ENCODE measurements around the gene DYNC1LI1. TPM values are rescaled to one million over a fixed set of nuclear protein-coding genes. Genes with fewer than 3 reads are reported as not detected.
A peak's percentile ranks its signal among the peaks of the same experiment; 100 is the strongest.

DYNC1LI1 gene
- polyA plus RNA-seq, 1 donor from 2014 or later = 24.6 TPM

GRCh38 chr3:32568953-32569352 is 1.7 kb downstream of the DYNC1LI1 start:
- H3K9me3 Mint-ChIP-seq = no peaks in the 10 kb centered on the region
- peaks cover 19 to 39% (median 28%) of the 10 kb centered on the region in 3 donors for H3K4me1 Mint-ChIP-seq
- H3K27me3 Mint-ChIP-seq = no peaks in the 10 kb centered on the region
- peak overlapping the region; percentile 89 to 96 (median 94) for H3K4me3 Mint-ChIP-seq
- H3K36me3 Mint-ChIP-seq = no peaks in the 10 kb centered on the region
- peak overlapping the region in 2 of 3 donors; percentile 64 to 73 for H3K27ac Mint-ChIP-seq

GRCh38 chr3:32564195-32564594 is 6.5 kb downstream of the DYNC1LI1 start:
- Mint-ChIP-seq H3K4me1 (peaks cover 21 to 35% (median 28%) of the 10 kb centered on the region in 3 donors), H3K27me3 (no peaks in the 10 kb centered on the region), H3K27ac (no peak overlapping the region), H3K9me3 (no peaks in the 10 kb centered on the region), H3K4me3 (no peak overlapping the region), H3K36me3 (no peaks in the 10 kb centered on the region)

GRCh38 chr3:32562640-32563039 is 8.0 kb downstream of the DYNC1LI1 start:
- Mint-ChIP-seq H3K27ac (peak overlapping the region in 2 of 3 donors; percentile 1 to 53), H3K27me3 (no peaks in the 10 kb centered on the region), H3K4me1 (peaks cover 19 to 25% (median 20%) of the 10 kb centered on the region in 3 donors), H3K9me3 (no peaks in the 10 kb centered on the region), H3K4me3 (peak overlapping the region in 1 of 4 donors; percentile 5), H3K36me3 (peaks cover 1% of the 10 kb centered on the region)

- Mint-ChIP-seq H3K36me3 (peaks cover 1% of the 10 kb centered on the region), H3K4me3 (no peak overlapping the region), H3K27ac (no peak overlapping the region), H3K9me3 (no peaks in the 10 kb centered on the region), H3K27me3 (no peaks in the 10 kb centered on the region), H3K4me1 (peaks cover 13 to 31% (median 21%) of the 10 kb centered on the region in 3 donors)
These were observed 12.9 kb downstream of the DYNC1LI1 start for GRCh38 chr3:32557640-32558352.

GRCh38 chr3:32556332-32556731 is 14.3 kb downstream of the DYNC1LI1 start:
- Mint-ChIP-seq H3K4me1 (peaks cover 20 to 41% (median 31%) of the 10 kb centered on the region in 3 donors), H3K27me3 (no peaks in the 10 kb centered on the region), H3K9me3 (no peaks in the 10 kb centered on the region)

GRCh38 chr3:32553973-32554372 is 16.7 kb downstream of the DYNC1LI1 start:
- H3K27ac Mint-ChIP-seq = no peak overlapping the region
- peaks cover 28 to 40% (median 36%) of the 10 kb centered on the region in 3 donors for H3K4me1 Mint-ChIP-seq
- no peaks in the 10 kb centered on the region for H3K9me3 Mint-ChIP-seq
- H3K36me3 Mint-ChIP-seq = peaks cover under 1% of the 10 kb centered on the region
- no peak overlapping the region for H3K4me3 Mint-ChIP-seq
- H3K27me3 Mint-ChIP-seq = no peaks in the 10 kb centered on the region

More at GRCh38 chr3:32556332-32556731, 14.3 kb downstream of the DYNC1LI1 start:
- Mint-ChIP-seq H3K4me3 (peak overlapping the region in 1 of 4 donors; percentile 0), H3K27ac (peak overlapping the region in 1 of 3 donors; percentile 17), H3K36me3 (peaks cover 1% of the 10 kb centered on the region)

- H3K4me1 Mint-ChIP-seq = peaks cover 28 to 40% (median 36%) of the 10 kb centered on the region in 3 donors
- no peak overlapping the region for H3K27ac Mint-ChIP-seq
- H3K27me3 Mint-ChIP-seq = no peaks in the 10 kb centered on the region
- H3K36me3 Mint-ChIP-seq = no peaks in the 10 kb centered on the region
- no peaks in the 10 kb centered on the region for H3K9me3 Mint-ChIP-seq
- no peak overlapping the region for H3K4me3 Mint-ChIP-seq
These were observed 17.2 kb downstream of the DYNC1LI1 start for GRCh38 chr3:32553459-32553858.

GRCh38 chr3:32552013-32552412 is 18.6 kb downstream of the DYNC1LI1 start:
- Mint-ChIP-seq H3K4me3 (no peak overlapping the region), H3K9me3 (no peaks in the 10 kb centered on the region), H3K36me3 (no peaks in the 10 kb centered on the region), H3K27ac (peak overlapping the region in 1 of 3 donors; percentile 81), H3K27me3 (no peaks in the 10 kb centered on the region), H3K4me1 (peaks cover 28 to 43% (median 40%) of the 10 kb centered on the region in 3 donors)

- peaks cover 29 to 43% (median 43%) of the 10 kb centered on the region in 3 donors for H3K4me1 Mint-ChIP-seq
- no peaks in the 10 kb centered on the region for H3K27me3 Mint-ChIP-seq
- peak overlapping the region in 1 of 3 donors; percentile 81 for H3K27ac Mint-ChIP-seq
- peaks cover 2% of the 10 kb centered on the region for H3K36me3 Mint-ChIP-seq
- H3K4me3 Mint-ChIP-seq = peak overlapping the region in 2 of 4 donors; percentile 14 to 25
- no peaks in the 10 kb centered on the region for H3K9me3 Mint-ChIP-seq
These were observed 19.2 kb downstream of the DYNC1LI1 start for GRCh38 chr3:32551496-32551895.

GRCh38 chr3:32551087-32551486 is 19.6 kb downstream of the DYNC1LI1 start:
- peaks cover 30 to 42% (median 41%) of the 10 kb centered on the region in 3 donors for H3K4me1 Mint-ChIP-seq
- H3K36me3 Mint-ChIP-seq = peaks cover 3% of the 10 kb centered on the region
- no peaks in the 10 kb centered on the region for H3K9me3 Mint-ChIP-seq
- H3K4me3 Mint-ChIP-seq = peak overlapping the region in 2 of 4 donors; percentile 7 to 25
- no peaks in the 10 kb centered on the region for H3K27me3 Mint-ChIP-seq
- H3K27ac Mint-ChIP-seq = no peak overlapping the region

GRCh38 chr3:32545305-32545704 is 25.4 kb downstream of the DYNC1LI1 start:
- H3K4me3 Mint-ChIP-seq = no peak overlapping the region
- no peak overlapping the region for H3K27ac Mint-ChIP-seq
- peaks cover 6 to 8% (median 8%) of the 10 kb centered on the region in 3 donors for H3K4me1 Mint-ChIP-seq
- H3K36me3 Mint-ChIP-seq = peaks cover 3% of the 10 kb centered on the region
- H3K9me3 Mint-ChIP-seq = no peaks in the 10 kb centered on the region
- H3K27me3 Mint-ChIP-seq = no peaks in the 10 kb centered on the region

GRCh38 chr3:32544894-32545293 is 25.8 kb downstream of the DYNC1LI1 start:
- Mint-ChIP-seq H3K36me3 (peaks cover 3% of the 10 kb centered on the region), H3K27ac (peak overlapping the region in 2 of 3 donors; percentile 5 to 18), H3K4me3 (no peak overlapping the region), H3K9me3 (no peaks in the 10 kb centered on the region), H3K4me1 (peaks cover 4 to 8% (median 8%) of the 10 kb centered on the region in 3 donors), H3K27me3 (no peaks in the 10 kb centered on the region)

- peaks cover 3 to 8% (median 8%) of the 10 kb centered on the region in 3 donors for H3K4me1 Mint-ChIP-seq
- no peaks in the 10 kb centered on the region for H3K9me3 Mint-ChIP-seq
- H3K27me3 Mint-ChIP-seq = no peaks in the 10 kb centered on the region
- H3K4me3 Mint-ChIP-seq = no peak overlapping the region
- peaks cover 7% of the 10 kb centered on the region for H3K36me3 Mint-ChIP-seq
- H3K27ac Mint-ChIP-seq = no peak overlapping the region
These were observed 27.9 kb downstream of the DYNC1LI1 start for GRCh38 chr3:32542807-32543206.

- Mint-ChIP-seq H3K4me3 (no peak overlapping the region), H3K27ac (no peak overlapping the region), H3K4me1 (peaks cover 0 to 3% (median 0%) of the 10 kb centered on the region in 3 donors), H3K27me3 (no peaks in the 10 kb centered on the region), H3K36me3 (peaks cover 3% of the 10 kb centered on the region), H3K9me3 (no peaks in the 10 kb centered on the region)
These were observed 29.8 kb downstream of the DYNC1LI1 start for GRCh38 chr3:32540899-32541298.

- H3K4me1 Mint-ChIP-seq = no peaks in the 10 kb centered on the region
- no peaks in the 10 kb centered on the region for H3K27me3 Mint-ChIP-seq
- H3K9me3 Mint-ChIP-seq = no peaks in the 10 kb centered on the region
- H3K36me3 Mint-ChIP-seq = peaks cover 10% of the 10 kb centered on the region
- H3K4me3 Mint-ChIP-seq = no peak overlapping the region
- no peak overlapping the region for H3K27ac Mint-ChIP-seq
These were observed 38.2 kb downstream of the DYNC1LI1 start for GRCh38 chr3:32532434-32532833.
